GM21576 (cell line): ENCODE measurements around the gene NECAP2.
"Not testable (repeated sequence)": the region's sequence is repeated elsewhere in the genome, so short reads cannot be mapped to it uniquely, and the experiment has no call there.

Source experiments
- ATAC-seq: cut with Tn5 transposase; IDR thresholded peaks from one replicate; pipeline ENCODE4 v1.9.1; 2021; ENCODE audit warnings: mild to moderate bottlenecking, moderate library complexity; ENCODE audit not compliant: unreplicated experiment

Gene NECAP2

GRCh38 chr1:16456151-16456550, 15.6 kb downstream of the NECAP2 start:
- not testable (repeated sequence) for ATAC-seq

DNA sequence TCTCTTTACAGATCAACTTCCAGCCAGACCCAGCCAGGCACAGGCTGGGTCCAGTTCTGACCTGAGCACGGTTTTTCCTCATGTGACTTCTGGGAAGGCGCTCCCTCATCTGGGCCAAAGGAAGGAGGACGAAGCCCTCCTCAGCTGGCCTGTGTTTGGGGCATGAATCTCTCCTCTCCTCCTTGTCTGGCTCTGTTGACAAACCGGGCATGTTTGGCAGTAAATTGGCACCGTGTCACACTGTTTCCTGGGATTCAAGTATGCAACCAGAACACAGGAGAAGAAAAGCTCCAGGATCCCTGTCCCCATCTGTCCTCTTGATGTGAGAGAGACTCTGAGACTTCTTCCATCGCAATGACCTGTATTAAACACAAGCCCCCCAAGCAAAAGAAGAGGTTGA, 18.3 kb downstream of the NECAP2 start:
- no peak for ATAC-seq

GRCh38 chr1:16459352-16459925, 18.9 kb downstream of the NECAP2 start:
- ATAC-seq: no peak

DNA sequence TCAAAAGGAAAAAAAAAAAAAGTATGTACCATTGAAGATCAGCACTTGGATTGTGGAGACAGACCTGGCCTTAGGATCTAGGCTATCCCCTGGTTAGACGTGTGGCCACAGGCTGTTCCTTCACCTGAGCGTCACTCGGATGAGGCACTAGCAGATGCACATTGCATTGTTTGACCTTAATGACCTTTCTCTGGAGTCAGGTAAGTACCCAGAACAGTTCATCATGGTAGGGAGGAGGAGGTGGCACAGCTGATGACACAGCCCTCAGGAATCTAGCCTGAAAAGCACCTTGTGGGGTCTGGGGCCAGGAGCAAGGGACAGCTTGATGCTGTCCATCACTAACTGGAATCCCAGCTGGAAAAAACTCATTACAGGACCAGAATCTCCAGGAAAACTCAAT, 21.2 kb downstream of the NECAP2 start:
- no peak for ATAC-seq

DNA sequence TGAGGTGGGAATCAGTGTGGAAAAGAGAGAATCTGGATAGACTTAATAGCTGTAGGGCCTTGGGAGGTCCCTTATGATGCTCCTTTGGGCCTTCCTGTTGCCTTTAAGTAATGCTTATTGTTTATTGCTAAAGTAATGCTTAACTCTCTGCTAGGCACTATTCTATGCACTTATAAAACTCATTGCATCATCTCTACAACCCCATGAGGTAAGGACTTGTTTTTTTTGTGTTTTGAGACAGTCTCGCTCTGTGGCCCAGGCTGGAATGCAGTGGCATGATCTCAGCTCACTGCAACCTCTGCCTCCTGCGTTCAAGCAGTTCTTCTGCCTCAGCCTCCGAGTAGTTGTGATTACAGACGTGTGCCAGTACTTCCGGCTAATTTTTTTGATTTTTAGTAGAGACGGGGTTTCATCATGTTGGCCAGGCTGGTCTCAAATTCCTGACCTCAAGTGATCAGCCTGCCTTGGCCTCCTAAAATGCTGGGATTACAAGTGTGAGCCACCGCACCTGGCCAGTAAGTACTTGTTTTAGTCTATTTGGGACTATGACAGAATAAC, 22.3 kb downstream of the NECAP2 start:
- no peak for ATAC-seq

DNA sequence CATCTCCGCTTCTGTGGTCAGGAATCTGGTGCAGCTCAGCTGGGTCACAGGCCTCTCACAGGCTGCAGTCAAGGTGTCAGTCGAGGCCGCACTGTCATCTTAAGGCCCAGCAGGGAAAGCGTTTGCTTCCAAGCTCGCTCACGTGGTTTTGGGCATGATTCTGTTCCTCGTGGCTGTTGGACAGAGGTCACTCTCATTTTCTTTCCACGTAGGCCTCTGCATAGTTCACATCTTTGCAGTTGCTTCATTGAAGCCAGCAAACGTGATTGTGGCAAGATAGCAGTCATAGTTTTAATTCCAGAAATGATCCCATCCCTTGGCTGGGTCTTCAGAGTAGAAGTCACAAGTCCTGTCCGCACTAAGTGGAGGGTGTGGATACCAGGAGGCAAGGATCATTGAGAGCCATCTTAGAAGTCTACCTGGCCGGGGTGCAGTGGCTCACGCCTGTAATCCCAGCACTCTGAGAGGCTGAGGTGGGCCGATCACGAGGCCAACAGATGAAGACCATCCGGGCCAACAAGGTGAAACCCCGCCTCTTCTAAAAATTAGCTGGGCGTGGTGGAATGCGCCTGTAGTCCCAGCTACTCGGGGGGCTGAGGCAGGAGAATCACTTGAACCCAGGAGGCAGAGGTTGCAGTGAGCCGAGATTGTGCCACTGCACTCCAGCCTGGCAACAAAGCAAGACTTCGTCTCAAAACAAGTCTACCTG, 24.5 kb downstream of the NECAP2 start:
- ATAC-seq: no peak

DNA sequence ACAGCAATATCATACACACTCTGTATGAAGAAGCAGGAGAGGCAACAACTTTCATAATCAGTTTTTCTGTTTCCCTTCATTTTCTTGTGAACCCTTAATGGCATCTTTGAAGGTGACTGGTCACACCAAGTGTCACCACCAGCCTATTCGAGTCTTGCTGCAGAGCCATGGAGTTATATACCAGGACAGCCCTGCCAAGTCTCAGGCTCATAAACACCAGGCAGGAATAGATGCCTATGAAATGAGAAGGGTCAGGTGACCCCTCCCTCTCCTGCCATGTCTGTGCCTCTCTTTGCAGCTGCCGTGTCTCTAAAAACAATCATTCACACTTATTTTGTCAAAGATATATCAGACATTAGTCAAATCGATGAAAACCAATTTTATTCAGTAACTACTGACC, 28.0 kb downstream of the NECAP2 start:
- ATAC-seq: no peak

GRCh38 chr1:16474166-16474800, 33.8 kb downstream of the NECAP2 start:
- ATAC-seq: no peak

DNA sequence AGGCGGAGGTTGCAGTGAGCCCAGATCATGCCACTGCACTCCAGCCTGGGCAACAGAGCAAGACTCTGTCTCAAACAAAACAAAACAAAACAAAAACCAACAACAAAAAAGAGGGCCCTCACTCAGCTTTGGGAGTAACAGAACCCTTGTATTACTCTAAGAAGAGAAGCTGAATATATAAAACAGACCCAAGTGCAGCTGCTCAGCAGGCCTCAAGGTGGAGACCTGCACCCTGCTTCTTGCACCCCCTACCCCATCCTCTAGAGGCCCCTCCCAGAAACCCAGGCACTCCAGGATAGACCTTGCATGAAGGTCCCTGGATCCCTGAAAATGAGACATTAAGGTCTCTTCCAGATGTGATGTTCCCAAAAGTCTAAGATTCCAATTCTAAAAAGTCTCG, 34.4 kb downstream of the NECAP2 start:
- not testable (repeated sequence) for ATAC-seq

DNA sequence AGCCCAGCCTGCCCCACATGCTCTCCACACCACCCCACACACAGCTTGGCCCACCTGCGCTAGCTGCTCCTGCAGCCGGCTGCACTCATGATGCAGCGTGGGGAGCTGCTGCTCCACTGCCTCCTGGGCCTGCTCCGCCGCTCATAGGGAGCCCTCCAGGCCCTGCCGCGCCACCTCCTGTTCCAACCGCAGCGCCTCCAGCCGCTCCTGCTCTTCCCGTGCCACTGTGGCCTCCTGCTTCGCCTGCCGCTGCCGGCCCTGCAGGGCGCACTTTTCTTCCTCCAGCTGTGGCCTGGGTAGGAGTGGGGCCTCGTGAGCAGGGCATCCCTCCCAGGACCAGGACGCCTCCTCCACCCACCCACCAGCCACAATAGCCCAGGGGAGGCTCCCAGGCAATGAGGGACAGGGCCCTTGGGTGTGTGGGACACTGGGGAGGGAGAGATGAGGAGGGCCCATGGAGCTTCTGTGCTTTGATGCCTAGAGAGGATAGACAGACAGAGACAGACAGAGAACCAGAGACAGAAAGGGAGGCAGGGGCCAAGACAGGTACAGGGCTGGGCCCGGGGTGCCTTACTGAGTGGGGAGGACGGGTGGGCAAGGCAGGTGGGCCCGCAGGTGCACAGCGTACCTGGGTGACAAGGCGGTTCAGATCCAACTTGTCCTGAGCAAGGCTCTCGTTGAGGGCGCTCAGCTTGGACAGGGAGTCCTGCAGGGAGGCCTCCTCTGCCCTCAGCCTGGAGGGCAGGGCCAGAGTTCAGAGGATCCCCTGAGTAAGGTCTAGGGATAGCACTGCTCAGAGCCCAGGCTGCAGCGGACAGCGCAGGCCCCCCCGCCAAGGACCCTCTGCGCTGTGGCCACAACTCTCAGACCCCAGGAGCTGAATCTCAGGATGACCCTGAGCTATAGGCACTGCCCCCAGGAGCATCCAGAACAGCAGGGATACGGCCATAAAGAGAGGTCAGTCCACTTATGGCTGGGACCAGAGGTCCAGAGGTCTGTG, 35.5 kb downstream of the NECAP2 start:
- ATAC-seq: not testable (repeated sequence)

DNA sequence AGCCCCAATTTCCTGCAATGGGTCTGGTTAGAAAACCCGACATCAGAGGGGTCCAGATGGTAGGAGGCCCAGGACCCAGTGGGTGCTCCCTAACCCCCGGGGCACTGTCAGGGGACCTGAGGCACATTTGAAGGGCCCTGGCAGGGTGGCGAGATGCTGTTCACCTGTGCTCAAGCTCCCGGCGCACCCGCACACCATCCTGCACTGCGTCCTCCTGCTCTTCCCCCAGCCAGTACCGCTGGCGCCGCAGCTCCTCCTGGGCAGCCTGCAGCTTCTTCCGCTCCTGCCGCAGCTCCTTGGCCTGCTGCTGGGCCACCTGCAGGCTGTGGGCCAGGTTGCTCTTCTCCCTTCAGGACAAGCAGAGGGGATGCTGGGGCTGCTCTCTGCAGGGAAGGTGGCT, 37.6 kb downstream of the NECAP2 start:
- ATAC-seq: no peak

DNA sequence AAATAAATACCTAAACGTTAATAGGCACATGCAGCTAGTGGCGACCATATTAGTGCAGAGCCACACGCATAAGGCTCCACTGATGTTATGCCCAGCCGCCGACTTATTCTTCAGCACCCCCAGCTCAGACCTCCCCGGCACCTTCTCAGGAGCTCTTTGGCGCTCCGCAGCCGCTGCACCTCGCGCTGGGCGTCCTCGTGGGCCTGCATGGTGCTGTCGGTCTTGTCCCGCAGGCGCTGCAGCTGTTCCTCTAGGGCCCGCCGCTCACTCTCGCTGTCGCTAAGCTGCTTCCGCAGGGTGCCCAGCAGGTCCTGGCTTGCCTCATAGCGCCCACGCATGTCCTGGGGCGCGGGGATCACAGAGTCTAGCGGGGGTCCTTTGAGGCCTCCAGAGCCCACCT, 42.6 kb downstream of the NECAP2 start:
- not testable (repeated sequence) for ATAC-seq

GRCh38 chr1:16483639-16484500, 43.3 kb downstream of the NECAP2 start:
- ATAC-seq: not testable (repeated sequence)

GRCh38 chr1:16484501-16484835, 43.9 kb downstream of the NECAP2 start:
- no peak for ATAC-seq

GRCh38 chr1:16484931-16485330, 44.4 kb downstream of the NECAP2 start:
- ATAC-seq: no peak

DNA sequence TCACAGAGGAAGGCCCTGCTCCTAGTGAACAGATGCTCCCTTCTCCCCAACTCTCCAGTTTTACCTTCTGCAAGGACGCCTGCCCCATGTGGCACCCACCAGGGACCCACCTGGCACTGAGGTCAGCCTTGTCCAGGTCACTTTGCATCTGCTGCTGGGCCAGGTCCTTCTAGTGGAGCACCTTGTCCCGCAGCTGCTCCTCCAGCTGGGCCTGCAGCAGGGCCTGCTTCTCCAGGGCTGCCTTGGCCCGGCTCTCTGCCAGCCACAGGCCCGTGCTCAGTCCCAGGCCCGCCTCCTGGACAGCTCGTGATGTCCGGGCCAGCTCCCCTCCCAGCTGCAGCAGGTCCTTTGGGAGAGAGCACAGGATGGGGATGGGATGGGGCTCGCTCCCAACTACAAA, 45.8 kb downstream of the NECAP2 start:
- ATAC-seq: not testable (repeated sequence)

- not testable (repeated sequence) for ATAC-seq
These were observed 46.5 kb downstream of the NECAP2 start for GRCh38 chr1:16487011-16487410.

GRCh38 chr1:16489195-16489880, 48.8 kb downstream of the NECAP2 start:
- ATAC-seq: not testable (repeated sequence)

DNA sequence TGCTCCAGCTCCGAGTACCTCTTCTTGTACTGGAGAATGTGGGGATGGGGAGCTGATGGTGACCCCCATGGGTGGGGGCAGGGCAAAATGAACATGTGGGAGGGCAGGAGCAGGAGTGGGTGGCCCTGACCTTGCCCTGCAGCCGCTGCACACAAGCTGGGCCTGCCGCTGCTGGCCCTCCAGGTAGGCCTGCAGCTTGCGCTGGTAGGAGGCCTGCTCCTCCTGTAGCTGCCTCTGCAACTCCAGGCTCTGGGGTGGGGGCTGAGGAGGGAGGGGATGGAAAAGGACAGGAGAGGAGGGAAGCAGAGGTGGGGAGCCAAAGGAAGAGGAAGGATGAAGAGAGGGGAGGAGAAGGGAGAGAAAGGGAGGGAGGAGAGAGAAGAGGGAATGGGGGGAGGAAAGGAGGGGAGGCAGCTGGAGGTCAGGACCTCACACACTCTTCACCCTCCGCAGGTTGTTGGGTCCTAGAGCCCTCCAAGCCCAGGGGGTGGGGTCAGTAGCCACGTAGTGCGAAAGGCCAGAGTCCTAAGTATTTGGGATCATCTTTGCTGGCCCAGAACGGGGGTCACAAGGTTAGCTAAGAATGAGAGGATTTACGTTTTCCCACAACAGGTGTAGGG, 50.6 kb downstream of the NECAP2 start:
- no peak for ATAC-seq
